HG02588 (cell line): ENCODE results near the gene HPD.

Experiments
- ATAC-seq: cut with Tn5 transposase; IDR thresholded peaks from one replicate; pipeline ENCODE4 v1.9.1; 2021; ENCODE audit warnings: mild to moderate bottlenecking, moderate library complexity; ENCODE audit not compliant: unreplicated experiment

HPD gene

DNA sequence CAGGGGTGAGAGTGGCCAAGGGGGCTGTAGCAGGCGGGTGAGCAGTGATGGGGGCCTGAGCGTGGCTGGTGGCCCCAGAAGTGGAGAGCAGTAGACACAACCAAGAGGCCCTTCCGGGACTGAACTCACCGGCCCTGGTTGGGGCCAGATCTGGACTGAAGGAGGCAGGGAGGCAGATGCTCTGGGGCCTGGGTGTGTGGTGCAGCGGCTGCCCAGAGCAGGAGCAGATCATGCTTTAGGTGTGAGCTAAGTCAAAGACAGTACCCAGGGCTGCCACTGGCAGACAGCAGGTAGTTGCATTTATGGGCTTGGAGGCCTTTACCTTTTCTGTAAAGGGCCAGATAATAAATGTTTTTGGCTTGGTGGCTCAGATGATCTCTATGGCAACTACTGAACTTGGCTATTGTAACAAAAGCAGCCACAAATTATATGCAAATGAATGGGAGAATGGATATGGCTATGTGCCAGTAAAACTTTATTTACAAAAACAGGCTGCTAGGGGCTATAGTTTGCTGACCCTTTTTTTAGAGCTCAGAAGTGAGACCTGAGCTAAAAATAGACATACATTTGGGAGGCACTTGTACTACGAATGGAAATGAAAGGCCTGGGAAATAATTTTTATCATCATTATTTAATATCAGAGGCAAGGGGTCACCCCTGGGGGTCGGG is 29.3 kb downstream of the HPD start:
- no peak for ATAC-seq

DNA sequence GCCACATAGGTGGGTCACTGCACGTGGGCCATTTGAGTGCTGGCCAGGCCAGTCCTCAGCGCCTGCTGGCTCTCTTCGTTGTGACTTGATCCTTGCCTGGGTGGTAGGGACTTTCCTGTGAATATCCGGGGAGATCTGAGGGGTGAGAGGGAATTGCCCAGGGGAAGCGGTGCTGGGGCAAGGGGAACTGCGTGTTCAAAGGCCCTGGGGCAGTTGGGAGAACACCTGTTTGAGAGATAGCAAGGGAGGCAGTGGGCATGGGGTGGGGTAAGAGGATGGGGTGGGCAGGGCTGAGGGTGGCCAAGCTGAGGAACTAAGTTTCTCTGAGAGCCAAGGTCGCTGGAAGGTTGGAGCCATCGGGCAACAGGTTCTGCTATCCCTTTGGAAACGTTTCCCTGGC is 29.8 kb downstream of the HPD start:
- ATAC-seq, result no peak

- no peak for ATAC-seq
Measured at GRCh38 chr12:121828306-121828705, 30.4 kb downstream of the HPD start.

- ATAC-seq, result no peak
Measured at GRCh38 chr12:121827351-121828099, 31.1 kb downstream of the HPD start.

DNA sequence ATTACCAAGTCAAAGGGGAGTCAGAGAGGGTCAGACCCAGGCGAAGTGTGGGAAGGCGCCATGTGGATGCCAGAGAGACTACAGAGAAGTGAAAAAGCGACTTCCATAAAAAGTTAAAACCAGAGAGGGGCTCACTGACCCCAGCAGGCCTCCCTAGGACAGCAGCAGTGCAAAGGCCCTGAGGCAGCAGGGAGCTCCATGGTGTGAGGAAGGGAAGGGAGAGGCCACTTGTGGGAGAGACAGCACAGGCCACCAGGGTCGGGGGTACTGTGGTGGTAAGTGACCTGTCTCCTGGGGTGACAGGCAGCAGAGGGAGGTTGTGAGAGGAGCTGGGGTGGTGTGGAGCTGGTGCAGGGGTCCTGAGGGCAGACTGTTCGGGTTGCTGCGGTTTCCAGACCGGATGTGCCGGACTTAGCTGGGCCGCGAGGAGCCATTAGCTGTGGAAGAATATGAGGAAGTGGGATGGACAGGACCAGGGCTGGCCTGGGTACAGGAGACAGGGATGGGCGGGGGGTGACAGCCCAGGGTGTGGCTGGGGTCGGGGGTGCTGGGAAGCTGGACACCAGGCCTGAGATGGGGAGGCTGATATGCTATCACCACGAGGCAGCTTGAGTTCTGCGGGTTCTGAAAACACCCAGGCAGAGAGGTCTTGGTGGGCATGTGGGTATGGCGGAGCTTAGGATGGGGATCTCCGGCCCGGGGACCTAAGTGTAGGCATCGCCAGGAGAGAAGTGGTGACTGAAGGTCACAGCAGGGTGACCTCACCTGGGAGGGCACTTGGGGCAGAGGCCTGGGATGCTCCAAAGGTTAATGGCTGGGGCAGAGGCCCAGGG is 32.1 kb downstream of the HPD start:
- ATAC-seq, result no peak

- no peak for ATAC-seq
Measured at GRCh38 chr12:121825041-121825523, 33.6 kb downstream of the HPD start.

- no peak for ATAC-seq
Measured at GRCh38 chr12:121823727-121824115, 34.9 kb downstream of the HPD start.

DNA sequence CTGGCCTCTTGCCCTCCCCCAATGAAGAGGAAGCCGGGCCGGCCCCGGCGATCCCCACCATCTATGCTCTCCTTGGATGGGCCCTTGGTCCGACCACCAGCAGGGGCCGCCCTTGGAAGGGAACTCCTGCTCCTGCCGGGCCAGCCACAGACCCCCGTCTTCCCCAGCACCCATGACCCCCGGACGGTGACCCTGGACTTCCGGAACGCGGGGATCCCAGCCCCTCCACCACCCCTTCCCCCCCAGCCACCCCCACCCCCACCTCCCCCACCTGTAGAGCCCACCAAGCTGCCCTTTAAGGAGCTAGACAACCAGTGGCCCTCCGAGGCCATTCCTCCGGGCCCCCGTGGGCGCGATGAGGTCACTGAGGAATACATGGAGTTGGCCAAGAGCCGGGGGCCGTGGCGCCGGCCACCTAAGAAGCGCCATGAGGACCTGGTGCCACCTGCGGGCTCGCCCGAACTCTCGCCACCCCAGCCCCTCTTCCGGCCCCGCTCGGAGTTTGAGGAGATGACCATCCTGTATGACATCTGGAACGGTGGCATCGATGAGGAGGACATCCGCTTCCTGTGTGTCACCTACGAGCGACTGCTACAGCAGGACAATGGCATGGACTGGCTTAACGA is 35.4 kb downstream of the HPD start:
- no peak for ATAC-seq

GRCh38 chr12:121822393-121823100 is 36.1 kb downstream of the HPD start:
- no peak for ATAC-seq

- no peak for ATAC-seq
Measured at GRCh38 chr12:121820056-121820455, 38.6 kb downstream of the HPD start.

- no peak for ATAC-seq
Measured at GRCh38 chr12:121819212-121819949, 39.3 kb downstream of the HPD start.

- no peak for ATAC-seq
Measured at GRCh38 chr12:121817648-121818043, 41.0 kb downstream of the HPD start.

GRCh38 chr12:121816925-121817647 is 41.6 kb downstream of the HPD start:
- no peak for ATAC-seq

- no peak for ATAC-seq
Measured at GRCh38 chr12:121815263-121815662, 43.4 kb downstream of the HPD start.

DNA sequence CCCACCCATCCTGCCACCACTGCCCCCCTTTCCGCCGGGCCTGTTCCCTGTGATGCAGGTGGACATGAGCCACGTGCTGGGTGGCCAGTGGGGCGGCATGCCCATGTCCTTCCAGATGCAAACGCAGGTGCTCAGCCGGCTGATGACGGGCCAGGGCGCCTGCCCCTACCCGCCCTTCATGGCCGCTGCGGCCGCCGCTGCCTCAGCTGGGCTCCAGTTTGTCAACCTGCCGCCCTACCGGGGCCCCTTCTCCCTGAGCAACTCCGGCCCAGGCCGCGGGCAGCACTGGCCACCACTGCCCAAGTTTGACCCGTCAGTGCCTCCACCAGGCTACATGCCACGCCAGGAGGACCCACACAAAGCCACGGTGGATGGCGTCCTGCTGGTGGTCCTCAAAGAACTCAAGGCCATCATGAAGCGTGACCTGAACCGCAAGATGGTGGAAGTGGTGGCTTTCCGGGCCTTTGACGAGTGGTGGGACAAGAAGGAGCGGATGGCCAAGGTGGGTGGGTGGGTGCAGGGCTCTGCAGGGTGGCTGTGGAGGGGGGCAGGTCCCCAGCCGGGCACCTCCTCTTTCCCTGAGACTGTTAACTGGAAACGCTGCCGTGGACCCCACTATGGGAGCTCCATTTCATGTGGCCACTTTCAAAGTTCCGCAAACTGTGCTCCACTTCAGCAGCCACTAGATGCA is 44.1 kb downstream of the HPD start:
- no peak for ATAC-seq

- no peak for ATAC-seq
Measured at GRCh38 chr12:121813951-121814350, 44.7 kb downstream of the HPD start.

DNA sequence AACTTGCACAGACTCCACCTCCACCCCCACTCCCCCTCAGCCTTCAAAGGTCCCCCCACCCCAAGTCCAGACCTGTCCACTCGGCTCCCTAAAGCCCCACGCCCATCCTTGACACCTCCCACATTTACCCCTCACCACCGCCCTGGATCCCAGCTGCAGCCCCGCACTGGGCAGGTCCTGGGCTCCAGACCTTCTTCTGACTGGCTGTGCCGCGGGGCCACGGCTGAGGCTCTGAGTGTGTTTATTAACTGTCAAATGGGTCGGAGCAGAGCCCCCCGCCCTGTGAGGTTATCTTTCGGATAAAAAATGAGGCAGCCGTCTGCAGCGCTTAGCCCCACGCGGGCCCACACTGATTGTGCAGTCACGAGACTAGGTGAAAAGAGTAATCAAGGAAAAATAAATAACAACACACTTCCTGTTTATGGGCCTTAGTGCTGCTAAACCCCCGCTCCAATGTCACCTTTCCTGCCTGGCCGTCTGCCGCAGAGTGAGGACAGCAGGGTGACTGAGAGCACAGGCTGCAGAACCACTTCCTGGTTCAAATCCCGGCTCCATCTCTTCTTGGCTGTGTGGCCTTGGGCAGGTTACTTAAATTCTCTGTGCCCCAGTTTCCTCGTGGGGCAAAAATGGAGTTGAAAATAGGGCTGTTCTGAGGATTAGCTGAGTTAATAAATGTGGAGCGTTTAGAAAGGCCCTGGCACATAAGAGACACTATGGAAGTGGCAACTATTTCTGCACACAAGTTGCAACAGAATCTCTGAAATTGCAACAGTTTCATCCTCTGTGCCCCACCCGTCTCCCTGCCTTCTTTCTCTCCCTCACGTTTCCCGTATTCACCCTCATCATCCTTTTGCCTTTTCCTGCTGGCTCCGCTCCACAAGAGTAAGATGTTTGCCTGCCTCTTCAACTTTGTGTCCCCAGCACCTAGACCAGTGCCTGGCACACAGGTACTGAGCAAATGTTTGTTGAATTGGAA is 45.5 kb downstream of the HPD start:
- ATAC-seq, result no peak
